RWPE2 (cell line): ENCODE measurements around the gene CUTA.
A peak's percentile ranks its signal among the peaks of the same experiment; 100 is the strongest.

Source experiments
- ATAC-seq: fragments of 200-7000 bp; cut with Tn5 transposase; 3 replicates; pipeline ENCODE4 v1.9.1; 2021; ENCODE audit warnings: low read depth
- DNase-seq: peaks from one replicate; pipeline ENCODE4 v3.0.0-alpha.2; 2020; ENCODE audit warnings: low spot score
- H3K27ac ChIP-seq: fragments of 450-650 bp; 2 replicates; pipeline ENCODE4 v1.5.1; 2017; ENCODE audit warnings: mild to moderate bottlenecking; ENCODE audit not compliant: poor library complexity, severe bottlenecking
- H3K27me3 ChIP-seq: fragments of 250-450 bp; sonication (Bioruptor Pico); 2 replicates; pipeline ENCODE4 v1.5.1; 2021; ENCODE audit warnings: mild to moderate bottlenecking, moderate library complexity; ENCODE audit not compliant: insufficient read depth, poor library complexity, severe bottlenecking
- H3K36me3 ChIP-seq: fragments of 250-450 bp; sonication (Bioruptor Pico); 2 replicates; pipeline ENCODE4 v1.5.1; 2020; ENCODE audit warnings: low read depth, mild to moderate bottlenecking, moderate library complexity
- H3K4me1 ChIP-seq: fragments of 250-450 bp; sonication (Bioruptor Pico); 2 replicates; pipeline ENCODE4 v1.5.1; 2021; ENCODE audit warnings: mild to moderate bottlenecking, moderate library complexity; ENCODE audit not compliant: insufficient read depth, poor library complexity, severe bottlenecking
- H3K4me3 ChIP-seq: fragments of 250-450 bp; sonication (Bioruptor Pico); 2 replicates; pipeline ENCODE4 v1.5.1; 2021; ENCODE audit warnings: mild to moderate bottlenecking, moderate library complexity; ENCODE audit not compliant: severe bottlenecking
- H3K9me3 ChIP-seq: fragments of 250-450 bp; sonication (Bioruptor Pico); 2 replicates; pipeline ENCODE4 v1.5.1; 2021; ENCODE audit warnings: mild to moderate bottlenecking, moderate library complexity; ENCODE audit not compliant: severe bottlenecking
- TF ChIP-seq, protein P1 (sequence below): fragments of 450-650 bp; IDR thresholded peaks from one replicate; pipeline ENCODE4 v1.5.1; 2017; ENCODE audit warnings: mild to moderate bottlenecking, moderate library complexity; ENCODE audit not compliant: poor library complexity, severe bottlenecking

The CUTA gene

GRCh38 chr6:33392979-33393378, 24.9 kb downstream of the CUTA start:
- no peak for ATAC-seq
- Histone ChIP-seq H3K4me1 (peaks cover 13% of the 10 kb centered on the region), H3K27me3 (no peaks in the 10 kb centered on the region), H3K9me3 (no peaks in the 10 kb centered on the region), H3K4me3 (peak overlapping the region; percentile 64), H3K27ac (peak overlapping the region; percentile 67), H3K36me3 (peaks cover 27% of the 10 kb centered on the region)
- DNase-seq, result no peak
- TF ChIP-seq, protein P1, sequence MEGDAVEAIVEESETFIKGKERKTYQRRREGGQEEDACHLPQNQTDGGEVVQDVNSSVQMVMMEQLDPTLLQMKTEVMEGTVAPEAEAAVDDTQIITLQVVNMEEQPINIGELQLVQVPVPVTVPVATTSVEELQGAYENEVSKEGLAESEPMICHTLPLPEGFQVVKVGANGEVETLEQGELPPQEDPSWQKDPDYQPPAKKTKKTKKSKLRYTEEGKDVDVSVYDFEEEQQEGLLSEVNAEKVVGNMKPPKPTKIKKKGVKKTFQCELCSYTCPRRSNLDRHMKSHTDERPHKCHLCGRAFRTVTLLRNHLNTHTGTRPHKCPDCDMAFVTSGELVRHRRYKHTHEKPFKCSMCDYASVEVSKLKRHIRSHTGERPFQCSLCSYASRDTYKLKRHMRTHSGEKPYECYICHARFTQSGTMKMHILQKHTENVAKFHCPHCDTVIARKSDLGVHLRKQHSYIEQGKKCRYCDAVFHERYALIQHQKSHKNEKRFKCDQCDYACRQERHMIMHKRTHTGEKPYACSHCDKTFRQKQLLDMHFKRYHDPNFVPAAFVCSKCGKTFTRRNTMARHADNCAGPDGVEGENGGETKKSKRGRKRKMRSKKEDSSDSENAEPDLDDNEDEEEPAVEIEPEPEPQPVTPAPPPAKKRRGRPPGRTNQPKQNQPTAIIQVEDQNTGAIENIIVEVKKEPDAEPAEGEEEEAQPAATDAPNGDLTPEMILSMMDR, result no peak

GRCh38 chr6:33392595-33392948, 25.3 kb downstream of the CUTA start:
- Histone ChIP-seq H3K9me3 (no peaks in the 10 kb centered on the region), H3K4me3 (peak overlapping the region; percentile 64), H3K27ac (peak overlapping the region; percentile 67), H3K36me3 (peaks cover 23% of the 10 kb centered on the region), H3K4me1 (peaks cover 13% of the 10 kb centered on the region), H3K27me3 (no peaks in the 10 kb centered on the region)
- TF ChIP-seq, protein P1, result no peak
- ATAC-seq, result no peak
- DNase-seq, result no peak

- no peaks in the 10 kb centered on the region for H3K27me3 ChIP-seq
- DNase-seq, result no peak
- TF ChIP-seq, protein P1, result no peak
These were observed 25.8 kb downstream of the CUTA start for GRCh38 chr6:33391922-33392594.

DNA sequence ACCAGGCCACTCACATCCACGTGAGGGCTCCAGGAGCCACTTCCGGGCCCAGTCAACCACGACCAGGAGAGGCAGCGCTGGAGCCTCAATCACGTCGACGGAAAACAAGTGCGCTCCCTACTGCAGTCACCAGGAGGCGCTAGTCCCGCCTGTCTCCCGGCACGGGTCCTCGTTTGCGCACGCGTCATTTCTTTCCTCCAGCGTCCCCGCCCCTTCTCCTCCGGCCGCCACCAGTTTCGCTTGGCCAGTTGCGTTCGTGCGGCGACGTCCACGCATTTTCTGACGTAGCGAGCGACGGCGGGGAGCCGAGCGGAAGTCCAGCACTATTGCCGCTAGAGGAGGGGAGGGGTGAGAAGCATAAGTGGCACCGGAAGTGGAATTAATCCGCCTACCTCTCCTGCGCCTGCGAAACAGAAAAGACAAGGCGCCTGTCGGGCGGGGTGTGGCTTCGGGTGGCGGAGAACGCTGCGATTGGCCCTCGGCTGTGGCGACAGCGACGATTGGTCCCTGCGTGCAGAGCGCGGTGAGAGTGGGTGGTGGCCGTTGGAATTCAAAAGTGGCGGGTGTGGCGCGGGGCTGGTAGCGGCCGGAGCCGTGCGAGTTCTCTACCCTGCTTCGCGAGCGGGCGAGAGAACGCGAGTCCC, 26.5 kb downstream of the CUTA start, which contains the start of gene KIFC1:
Gene KIFC1 (plus strand): TSS at position 546 of the 644 bp plus-strand sequence. CDS start 163 bp downstream, outside the sequence.
- TF ChIP-seq, protein P1, result peak; percentile 99
- peak; percentile 95 for ATAC-seq

More at GRCh38 chr6:33391922-33392594, 25.8 kb downstream of the CUTA start:
- ATAC-seq, result peak; percentile 16
- H3K36me3 ChIP-seq, result peaks cover 19% of the 10 kb centered on the region
- peaks cover 13% of the 10 kb centered on the region for H3K4me1 ChIP-seq
- peak overlapping the region; percentile 64 for H3K4me3 ChIP-seq
- H3K9me3 ChIP-seq, result no peaks in the 10 kb centered on the region
- peak overlapping the region; percentile 67 for H3K27ac ChIP-seq

More for the DNA sequence above, 26.5 kb downstream of the CUTA start, which contains the start of gene KIFC1:
- Histone ChIP-seq H3K4me1 (peaks cover 13% of the 10 kb centered on the region), H3K9me3 (no peaks in the 10 kb centered on the region), H3K27ac (peak within 1 kb of the TSS; percentile 67), H3K36me3 (peaks cover 19% of the 10 kb centered on the region), H3K27me3 (no peaks in the 10 kb centered on the region), H3K4me3 (peak within 1 kb of the TSS; percentile 64)
- peak; percentile 97 for DNase-seq
